Stimulated activated naive CD4-positive, alpha-beta T cell treated with Interleukin-2 at 50 U/mL for 16 hours (primary cell): ENCODE measurements around the gene MBP.
"Not testable (repeated sequence)": the region's sequence is repeated elsewhere in the genome, so short reads cannot be mapped to it uniquely, and the experiment has no call there.

Source experiments
- DNase-seq: peaks from one replicate; lab custom pipeline; 2025; lab: John Stamatoyannopoulos, UW

Gene MBP

DNA sequence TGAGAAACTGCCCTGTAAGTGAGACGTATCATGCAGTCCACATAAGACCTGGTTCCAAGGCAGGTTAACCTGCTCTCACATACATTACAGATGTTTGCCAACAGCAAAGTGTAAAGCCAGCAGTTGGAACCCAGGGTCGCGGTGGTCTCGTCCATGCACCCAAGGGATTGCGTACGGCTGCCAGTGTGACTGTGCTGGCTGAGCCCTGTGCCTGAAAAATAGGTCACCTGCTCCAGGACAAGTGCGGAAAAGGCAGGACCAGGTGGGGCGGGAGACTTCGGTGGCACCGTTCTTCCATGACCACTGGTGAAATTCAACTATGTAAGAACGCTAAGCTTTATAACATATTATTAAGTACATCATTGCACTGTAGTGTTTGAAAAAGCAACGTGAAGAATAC lies 110.5 kb downstream of the MBP start:
- DNase-seq = no peak

GRCh38 chr18:77021478-77021877 lies 111.1 kb downstream of the MBP start:
- DNase-seq = not testable (repeated sequence)

DNA sequence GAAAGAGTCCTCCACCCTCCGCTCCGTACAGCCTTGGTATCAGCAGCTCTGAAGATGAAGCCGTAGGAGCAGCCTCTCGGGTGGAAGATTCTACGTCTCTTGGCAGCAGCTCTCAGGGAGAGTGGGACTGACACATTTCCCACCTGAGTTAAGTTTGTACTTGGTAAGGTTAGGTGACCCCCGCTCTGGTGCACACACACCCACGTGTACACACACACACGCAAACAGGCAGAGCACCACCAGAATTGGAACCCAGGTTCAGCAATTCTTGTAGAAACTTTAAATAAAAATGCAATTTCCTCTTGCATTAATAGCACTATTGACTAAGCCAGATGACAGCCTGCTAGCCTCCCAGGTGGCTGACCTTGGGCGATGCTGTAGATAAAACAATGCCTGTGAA lies 111.5 kb downstream of the MBP start:
- DNase-seq = no peak

DNA sequence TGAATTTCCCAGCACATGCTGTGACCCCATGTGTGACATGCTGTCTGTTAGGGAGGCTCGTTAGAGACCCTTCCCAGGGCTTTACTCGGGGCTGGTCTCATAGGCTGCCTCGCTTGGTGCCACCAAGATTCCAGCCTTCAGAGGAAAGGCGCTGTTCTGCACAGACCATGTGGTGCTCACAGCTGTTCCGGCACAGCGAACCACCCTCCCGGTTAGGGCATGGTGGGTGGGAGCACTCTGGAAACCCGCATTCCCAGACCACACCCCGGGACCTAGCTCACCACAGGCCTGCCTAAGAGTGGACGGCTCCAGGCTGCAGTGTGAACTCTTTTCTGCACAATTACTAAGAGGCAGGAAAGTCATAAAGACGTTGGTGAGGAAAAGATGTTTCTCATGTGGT lies 112.0 kb downstream of the MBP start:
- DNase-seq = no peak

DNA sequence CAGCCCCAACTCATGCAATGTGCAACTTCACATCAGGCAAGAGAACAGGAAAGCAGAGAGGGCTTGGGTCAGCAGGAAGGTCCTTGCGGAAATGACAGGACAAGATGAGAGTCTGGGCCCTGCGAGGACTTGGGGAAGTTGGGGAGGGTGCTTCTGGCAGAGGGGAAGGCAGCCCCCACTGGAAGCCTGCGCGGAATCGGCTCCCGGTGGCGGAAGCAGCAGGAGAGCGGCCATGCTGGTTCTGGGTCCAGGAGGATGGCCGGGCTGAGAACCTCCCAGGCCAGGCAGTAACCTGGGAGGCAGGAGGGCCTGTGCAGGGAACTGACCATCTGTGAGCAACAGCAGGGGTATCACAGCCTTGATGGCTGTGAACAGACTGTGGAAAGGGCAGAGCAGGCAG lies 112.9 kb downstream of the MBP start:
- no peak for DNase-seq

DNA sequence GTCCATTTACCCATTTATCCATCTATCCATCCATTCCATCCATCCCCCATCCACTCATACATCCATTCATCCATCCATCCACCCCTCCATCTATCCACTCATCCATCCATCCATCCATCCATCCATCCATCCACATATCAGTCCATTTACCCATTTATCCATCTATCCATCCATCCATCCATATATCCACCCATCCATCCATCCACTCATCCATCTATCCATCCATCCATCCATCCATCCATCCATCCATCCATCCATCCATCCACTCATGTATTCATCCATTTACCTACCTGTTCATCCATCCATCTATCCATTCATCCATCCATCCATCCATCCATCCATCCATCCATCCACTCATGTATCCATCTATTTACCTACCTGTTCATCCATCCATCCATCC lies 113.9 kb downstream of the MBP start:
- not testable (repeated sequence) for DNase-seq

DNA sequence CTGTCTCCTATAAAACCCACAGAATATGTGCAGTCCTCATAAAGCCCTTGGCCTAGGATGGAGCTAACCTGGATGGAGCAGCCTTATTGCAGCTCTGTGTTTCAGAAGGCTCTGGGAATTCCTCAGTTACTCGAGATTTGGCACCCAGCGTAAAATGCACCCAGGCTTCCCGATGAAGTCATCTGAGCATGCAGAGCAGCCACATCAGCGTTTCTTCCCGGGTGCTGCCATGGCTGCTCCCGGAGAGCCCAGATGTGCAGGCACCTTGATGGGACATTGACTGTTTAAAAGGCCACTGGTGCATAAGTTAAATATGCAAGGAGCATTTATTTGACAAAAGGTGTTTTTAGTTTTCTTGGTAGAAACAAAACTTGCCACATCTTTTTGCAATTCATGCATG lies 115.2 kb downstream of the MBP start:
- DNase-seq = no peak

GRCh38 chr18:77016936-77017335 lies 115.6 kb downstream of the MBP start:
- no peak for DNase-seq

DNA sequence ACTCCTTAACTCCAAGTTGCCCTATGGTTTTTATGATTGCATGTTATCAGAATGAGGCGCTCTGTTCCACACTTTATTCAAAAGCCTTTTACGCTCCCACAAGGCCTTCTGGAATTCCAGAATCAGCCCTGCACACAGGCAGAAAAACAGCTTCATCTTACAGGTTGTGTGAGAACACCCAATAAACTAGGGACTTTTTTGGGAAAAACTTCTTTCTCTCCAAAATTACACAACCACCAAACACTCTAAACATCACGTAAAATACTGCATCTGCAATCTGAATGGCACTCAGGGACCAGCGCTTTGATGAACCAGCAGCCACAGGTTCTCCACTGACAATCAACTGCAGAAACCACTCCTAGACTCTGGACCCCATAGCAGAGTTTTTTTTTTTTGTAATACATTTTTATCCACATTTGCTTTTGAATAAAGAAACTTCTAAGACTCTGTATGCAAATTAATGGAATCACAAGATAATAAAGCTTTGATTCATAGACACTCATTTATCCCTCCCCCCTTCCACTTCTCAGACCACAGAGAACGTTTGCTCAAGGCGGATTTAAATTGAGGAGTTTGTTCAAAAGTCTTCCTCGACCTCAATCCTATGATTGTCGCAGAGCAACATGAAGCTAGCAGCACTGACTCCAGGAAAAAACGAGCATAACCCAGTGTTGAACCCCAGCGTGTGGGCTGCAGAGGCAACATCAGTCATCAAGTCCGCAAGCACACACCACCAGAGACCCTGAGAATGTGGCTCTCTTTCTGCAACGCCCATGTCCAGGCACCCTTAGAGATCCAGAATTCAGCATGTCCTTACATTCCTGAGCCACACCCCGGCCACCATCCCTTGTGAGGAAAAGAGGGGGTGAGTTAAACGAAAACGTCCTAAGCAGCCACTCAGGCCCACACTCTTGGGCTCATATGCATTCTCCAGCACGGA lies 116.5 kb downstream of the MBP start:
- DNase-seq = no peak

DNA sequence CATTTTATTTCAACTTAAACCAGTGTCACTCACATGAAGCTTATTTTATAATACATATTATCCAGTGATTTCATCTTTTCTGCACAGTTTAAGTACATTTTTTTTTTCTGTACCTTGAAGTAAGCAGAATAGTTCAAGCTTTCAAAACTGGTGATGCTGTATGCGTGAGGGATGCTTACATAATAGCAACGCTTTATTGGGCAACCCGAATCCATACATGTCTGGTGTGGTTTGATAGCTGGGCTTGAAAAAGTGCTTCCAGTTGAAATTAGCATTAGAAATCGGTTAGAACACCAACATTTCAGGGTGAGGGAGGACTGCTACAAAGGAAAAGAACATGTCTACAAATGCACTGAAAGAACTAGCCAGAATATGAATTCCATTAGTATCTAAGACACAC lies 117.4 kb downstream of the MBP start:
- DNase-seq = no peak

DNA sequence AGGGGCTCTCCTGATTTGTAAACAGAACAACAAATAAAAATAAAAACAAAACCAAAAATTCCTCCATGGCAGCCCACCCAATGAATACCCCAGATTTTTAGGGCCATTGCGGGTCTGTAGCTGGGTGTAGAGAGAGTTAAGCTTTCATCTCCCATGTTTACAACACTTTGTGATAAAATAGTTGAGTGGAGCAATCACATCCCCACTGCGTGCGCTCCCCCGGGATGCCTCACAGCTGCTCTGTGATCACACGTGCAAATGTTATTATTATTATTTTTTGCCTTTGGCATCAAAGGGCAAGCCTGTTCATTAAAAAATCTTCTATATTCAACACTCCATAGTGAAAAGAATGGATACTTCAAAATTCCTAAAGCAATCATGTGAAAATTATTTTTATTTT lies 118.0 kb downstream of the MBP start:
- DNase-seq = no peak

GRCh38 chr18:77013811-77014521 lies 118.6 kb downstream of the MBP start:
- DNase-seq = no peak

DNA sequence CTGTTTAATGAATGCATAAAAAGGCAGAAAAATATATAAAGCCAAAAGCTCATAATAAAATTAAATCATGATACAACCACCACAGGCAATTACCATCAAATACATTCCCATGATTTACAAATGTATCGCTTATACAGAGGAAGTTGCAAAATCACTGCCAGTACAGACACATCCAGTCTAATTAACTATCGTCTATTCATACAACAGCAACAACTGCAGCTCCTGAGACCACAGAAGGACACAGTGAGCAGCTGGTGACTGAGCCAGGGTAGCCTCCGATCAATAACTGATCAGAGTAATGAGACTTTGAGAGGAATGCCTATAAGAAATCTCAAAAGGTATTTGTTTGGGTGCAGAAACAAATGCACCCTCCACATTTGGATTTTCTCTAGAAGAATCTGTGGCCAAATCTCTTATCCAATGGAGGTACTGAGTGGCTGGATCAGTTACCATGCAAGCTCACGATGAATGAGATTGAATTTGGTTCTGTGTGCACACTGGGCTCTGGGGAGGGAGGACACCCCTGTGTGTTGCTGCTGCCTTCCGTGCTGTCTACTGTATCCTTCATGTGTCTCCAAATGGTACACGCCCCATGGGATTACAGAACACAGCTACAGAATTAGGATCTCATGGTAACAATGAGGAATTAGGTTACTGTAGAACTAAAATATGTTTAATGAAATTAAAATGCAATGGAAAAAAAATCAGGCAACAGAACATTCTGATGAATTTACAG lies 119.6 kb downstream of the MBP start:
- DNase-seq = no peak

GRCh38 chr18:77012120-77012519 lies 120.5 kb downstream of the MBP start:
- no peak for DNase-seq

DNA sequence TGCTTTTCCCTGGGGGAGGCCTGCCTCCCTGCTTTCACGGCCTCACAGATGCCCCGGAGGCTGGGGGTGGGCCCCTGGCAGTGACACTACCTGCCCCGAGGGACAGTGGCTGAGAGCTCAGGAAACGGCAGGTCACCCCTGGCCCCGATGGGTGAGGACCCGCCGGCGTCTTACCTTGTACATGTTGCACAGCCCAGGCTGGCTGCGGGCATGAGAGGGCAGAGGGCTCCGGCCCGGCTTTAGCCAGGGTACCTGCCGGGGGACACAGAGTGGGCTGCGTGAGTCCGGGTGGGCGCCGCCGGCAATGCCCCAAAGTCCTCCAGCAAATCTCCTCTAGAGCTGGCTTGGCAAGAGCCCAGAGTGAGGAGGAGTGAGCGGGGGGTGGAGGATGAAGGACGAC lies 122.9 kb downstream of the MBP start:
- DNase-seq = no peak

DNA sequence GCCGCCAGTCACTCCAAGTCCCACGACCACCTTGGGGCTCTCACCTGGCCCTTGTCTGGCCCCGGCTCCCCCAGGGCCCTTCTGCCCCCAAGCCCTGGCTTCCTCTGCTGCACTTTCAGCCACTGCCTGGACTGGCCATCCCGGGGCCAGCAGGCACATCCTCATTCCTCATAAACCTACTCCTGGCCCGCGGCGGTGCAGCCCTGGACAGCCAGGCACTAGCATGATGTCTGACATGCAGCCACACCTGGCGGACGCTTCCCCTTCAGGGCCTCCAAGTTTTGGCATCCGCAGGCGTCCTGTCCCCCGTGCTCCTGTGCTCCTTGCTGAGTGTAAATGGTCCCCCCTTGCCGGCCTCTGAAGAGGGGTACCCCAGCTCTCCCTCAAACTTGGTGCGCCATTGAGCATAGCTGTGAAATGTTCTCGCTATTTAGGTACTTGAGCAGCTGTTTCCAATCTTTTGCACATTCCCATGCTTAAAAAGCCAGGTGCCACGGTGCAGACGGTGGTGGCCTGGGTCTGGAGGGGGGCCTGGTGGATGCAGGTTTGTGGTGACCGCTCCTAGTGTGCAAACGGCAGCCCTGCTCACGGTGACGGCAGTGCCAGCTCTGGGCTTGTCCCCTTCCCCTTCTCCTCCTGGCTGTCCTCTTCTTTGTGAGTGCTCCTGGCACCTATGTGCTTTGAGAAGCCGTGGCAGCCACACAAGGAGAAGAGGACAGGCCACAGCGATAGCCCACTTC lies 123.8 kb downstream of the MBP start:
- DNase-seq = no peak

DNA sequence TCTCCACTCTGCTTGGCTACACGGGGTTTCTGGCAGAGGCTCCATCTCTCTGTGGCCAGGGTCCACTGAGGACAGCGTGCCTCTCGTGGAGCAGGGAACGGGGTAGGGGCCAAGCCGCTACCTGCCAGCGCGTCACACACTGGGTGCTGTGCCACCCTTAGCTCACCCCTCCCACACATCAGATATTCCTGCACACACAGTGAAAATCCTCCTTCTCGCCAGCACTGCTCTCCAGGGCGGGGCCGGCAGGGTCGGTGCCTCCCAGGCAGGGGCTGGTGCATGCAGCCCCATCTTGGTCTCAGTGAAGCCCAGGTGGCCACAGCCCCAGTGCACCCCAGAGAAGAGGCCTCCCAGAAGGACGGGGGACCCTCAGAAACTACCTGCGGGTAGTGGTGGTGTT lies 124.6 kb downstream of the MBP start:
- DNase-seq = no peak

DNA sequence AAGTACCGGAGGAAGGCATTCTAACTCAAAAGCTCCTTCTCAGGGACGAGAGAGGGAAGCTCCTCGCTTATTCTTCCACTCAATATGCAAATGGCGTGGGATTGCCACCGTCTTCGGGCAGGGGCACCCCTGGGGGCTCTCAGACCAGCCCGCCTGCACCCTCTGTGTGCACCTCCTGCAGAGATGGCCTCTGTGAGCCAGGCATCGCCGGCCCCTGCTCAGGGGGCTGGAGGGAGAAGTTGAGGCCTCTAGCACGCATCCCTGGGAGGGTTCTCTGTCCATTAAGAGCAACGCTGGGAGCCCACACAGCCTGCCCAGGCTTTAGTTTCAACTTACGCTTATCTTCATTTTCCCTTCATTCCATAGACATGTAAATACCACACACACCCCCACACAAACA lies 125.3 kb downstream of the MBP start:
- no peak for DNase-seq

DNA sequence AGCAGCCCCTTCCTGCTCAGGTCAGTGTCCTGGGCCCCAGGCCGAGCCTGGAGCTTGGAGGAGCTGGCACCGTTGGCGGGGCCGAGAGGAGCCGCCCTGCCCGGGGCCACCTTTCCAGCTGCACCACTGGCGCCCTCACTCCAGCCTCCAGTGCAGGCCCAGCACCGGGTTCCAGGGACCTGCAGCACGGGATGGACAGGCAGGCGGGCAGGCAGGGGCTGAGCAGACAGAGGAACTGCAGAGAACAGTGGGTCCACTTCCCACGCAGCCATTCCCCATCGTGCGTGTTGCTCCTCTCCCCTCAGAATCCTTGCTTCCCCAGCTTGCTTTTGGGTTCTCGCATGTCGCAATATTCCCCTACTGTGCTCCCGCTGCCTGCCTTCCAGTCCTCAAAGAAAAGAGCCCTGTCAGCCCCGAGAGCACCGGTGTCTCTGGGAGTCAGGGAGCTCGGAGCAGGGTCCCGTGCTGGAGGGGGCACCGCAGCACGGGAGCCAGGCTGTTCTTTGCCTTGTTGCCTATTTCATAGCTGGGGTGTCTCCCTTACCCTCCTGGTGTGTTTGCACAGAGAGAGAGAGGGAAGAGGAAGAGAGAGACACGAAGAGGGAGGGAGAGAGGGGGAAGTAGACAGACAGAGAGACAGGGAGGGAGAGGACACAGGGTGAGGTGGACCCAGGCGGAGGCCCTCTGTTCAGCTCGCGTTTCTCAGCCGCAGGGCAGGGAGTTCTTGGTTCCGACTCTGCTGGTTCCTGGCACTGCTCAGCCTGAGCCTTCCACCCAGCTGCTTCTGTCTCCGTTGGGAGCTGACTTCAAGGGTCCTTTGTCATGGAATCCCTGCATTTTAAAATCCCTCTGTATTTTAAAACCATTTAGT lies 126.0 kb downstream of the MBP start:
- DNase-seq = no peak

GRCh38 chr18:77005651-77006195 lies 126.9 kb downstream of the MBP start:
- no peak for DNase-seq
